ENCODE measurements around the gene PSTPIP2.

The PSTPIP2 gene

GRCh38 chr18:46008531-46008930, 63.5 kb downstream of the PSTPIP2 start:
- no peaks in the 10 kb centered on the region for H3K9me3 ChIP-seq (ENCODE audit: insufficient read depth, low read length)
- H3F3A ChIP-seq (ENCODE audit: insufficient read depth), result no peaks in the 10 kb centered on the region
- H3K27me3 ChIP-seq (ENCODE audit: low read length), result no peaks in the 10 kb centered on the region
- TF ChIP-seq, protein P1, sequence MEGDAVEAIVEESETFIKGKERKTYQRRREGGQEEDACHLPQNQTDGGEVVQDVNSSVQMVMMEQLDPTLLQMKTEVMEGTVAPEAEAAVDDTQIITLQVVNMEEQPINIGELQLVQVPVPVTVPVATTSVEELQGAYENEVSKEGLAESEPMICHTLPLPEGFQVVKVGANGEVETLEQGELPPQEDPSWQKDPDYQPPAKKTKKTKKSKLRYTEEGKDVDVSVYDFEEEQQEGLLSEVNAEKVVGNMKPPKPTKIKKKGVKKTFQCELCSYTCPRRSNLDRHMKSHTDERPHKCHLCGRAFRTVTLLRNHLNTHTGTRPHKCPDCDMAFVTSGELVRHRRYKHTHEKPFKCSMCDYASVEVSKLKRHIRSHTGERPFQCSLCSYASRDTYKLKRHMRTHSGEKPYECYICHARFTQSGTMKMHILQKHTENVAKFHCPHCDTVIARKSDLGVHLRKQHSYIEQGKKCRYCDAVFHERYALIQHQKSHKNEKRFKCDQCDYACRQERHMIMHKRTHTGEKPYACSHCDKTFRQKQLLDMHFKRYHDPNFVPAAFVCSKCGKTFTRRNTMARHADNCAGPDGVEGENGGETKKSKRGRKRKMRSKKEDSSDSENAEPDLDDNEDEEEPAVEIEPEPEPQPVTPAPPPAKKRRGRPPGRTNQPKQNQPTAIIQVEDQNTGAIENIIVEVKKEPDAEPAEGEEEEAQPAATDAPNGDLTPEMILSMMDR (IDR thresholded peaks at IDR 0.05; ENCODE audit: insufficient read depth, low read length, poor library complexity, severe bottlenecking), result no peak
- TF ChIP-seq EZH2phosphoT487 (conservative IDR thresholded peaks at IDR 0.05; ENCODE audit: low read length), result no peak
- H3K4me2 ChIP-seq (ENCODE audit: low read depth, low read length, poor library complexity, severe bottlenecking), result no peak overlapping the region
- H2AFZ ChIP-seq (ENCODE audit: low read depth, low read length, severe bottlenecking), result no peak overlapping the region
- no peak overlapping the region for H3K27ac ChIP-seq (ENCODE audit: low read depth, low read length)
- no peaks in the 10 kb centered on the region for H3K79me2 ChIP-seq (ENCODE audit: insufficient read depth, low read length)
- no peaks in the 10 kb centered on the region for H3K36me3 ChIP-seq (ENCODE audit: low read length)
- H3K9me2 ChIP-seq (replicated peaks; ENCODE audit: insufficient read depth, low read length), result no peaks in the 10 kb centered on the region
- no peaks in the 10 kb centered on the region for H4K20me1 ChIP-seq (ENCODE audit: low read depth, low read length)
- H3K4me3 ChIP-seq (ENCODE audit: insufficient read depth, low read length, poor library complexity, severe bottlenecking), result no peak overlapping the region
- H3K9ac ChIP-seq (ENCODE audit: low read length), result no peak overlapping the region

DNA sequence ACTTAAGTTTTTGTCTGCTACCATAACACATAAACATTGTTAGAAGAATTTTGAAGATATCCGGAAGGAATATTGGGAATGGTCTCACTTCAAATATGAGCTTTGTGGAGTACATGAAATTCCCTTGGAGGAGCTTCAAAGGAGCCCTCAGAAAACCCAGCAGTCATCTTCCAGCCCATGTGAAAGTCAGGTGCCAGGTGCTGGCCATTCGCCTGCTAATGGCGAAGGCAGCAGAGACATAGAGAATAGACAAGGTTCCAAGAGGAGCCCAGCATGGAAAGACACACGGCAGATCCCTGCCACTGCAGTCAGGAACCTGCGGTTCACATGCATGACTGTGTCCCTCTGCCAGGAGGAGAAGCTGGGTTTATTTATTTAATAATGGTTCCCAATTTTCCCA, 64.9 kb downstream of the PSTPIP2 start:
- H3K9ac ChIP-seq (ENCODE audit: low read length), result no peak overlapping the region
- H3K27ac ChIP-seq (ENCODE audit: low read depth, low read length), result no peak overlapping the region
- no peaks in the 10 kb centered on the region for H3K9me3 ChIP-seq (ENCODE audit: insufficient read depth, low read length)
- no peak overlapping the region for H2AFZ ChIP-seq (ENCODE audit: low read depth, low read length, severe bottlenecking)
- no peaks in the 10 kb centered on the region for H3F3A ChIP-seq (ENCODE audit: insufficient read depth)
- H4K20me1 ChIP-seq (ENCODE audit: low read depth, low read length), result no peaks in the 10 kb centered on the region
- H3K9me2 ChIP-seq (replicated peaks; ENCODE audit: insufficient read depth, low read length), result no peaks in the 10 kb centered on the region
- H3K36me3 ChIP-seq (ENCODE audit: low read length), result no peaks in the 10 kb centered on the region
- TF ChIP-seq, protein P1 (IDR thresholded peaks at IDR 0.05; ENCODE audit: insufficient read depth, low read length, poor library complexity, severe bottlenecking), result no peak
- TF ChIP-seq EZH2phosphoT487 (conservative IDR thresholded peaks at IDR 0.05; ENCODE audit: low read length), result no peak
- no peak overlapping the region for H3K4me3 ChIP-seq (ENCODE audit: insufficient read depth, low read length, poor library complexity, severe bottlenecking)
- no peaks in the 10 kb centered on the region for H3K27me3 ChIP-seq (ENCODE audit: low read length)
- no peaks in the 10 kb centered on the region for H3K79me2 ChIP-seq (ENCODE audit: insufficient read depth, low read length)
- no peak overlapping the region for H3K4me2 ChIP-seq (ENCODE audit: low read depth, low read length, poor library complexity, severe bottlenecking)

DNA sequence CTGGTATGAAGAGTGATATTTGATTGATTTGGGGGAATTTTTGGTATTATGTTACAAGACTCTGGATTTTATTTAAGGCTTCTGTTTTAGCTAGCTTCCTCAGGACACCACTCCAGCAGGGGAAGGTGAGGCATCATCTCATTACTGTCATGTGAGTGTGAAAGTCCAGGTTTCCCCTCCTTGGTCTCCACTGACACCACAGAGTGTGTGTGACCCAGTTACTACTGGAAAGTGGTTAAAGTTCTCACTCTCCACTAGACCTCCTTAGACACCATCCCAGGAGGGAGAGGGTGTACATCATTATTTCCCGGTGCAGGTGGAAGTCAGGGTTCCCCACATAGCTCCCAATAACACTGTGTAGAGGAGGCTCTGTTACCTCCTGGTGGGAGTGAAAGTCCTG, 69.1 kb downstream of the PSTPIP2 start:
- no peaks in the 10 kb centered on the region for H3K27me3 ChIP-seq (ENCODE audit: low read length)
- no peak overlapping the region for H3K4me3 ChIP-seq (ENCODE audit: insufficient read depth, low read length, poor library complexity, severe bottlenecking)
- H2AFZ ChIP-seq (ENCODE audit: low read depth, low read length, severe bottlenecking), result no peak overlapping the region
- H3K79me2 ChIP-seq (ENCODE audit: insufficient read depth, low read length), result no peaks in the 10 kb centered on the region
- no peaks in the 10 kb centered on the region for H3K9me3 ChIP-seq (ENCODE audit: insufficient read depth, low read length)
- no peaks in the 10 kb centered on the region for H4K20me1 ChIP-seq (ENCODE audit: low read depth, low read length)
- no peak overlapping the region for H3K4me2 ChIP-seq (ENCODE audit: low read depth, low read length, poor library complexity, severe bottlenecking)
- TF ChIP-seq, protein P1 (IDR thresholded peaks at IDR 0.05; ENCODE audit: insufficient read depth, low read length, poor library complexity, severe bottlenecking), result no peak
- no peaks in the 10 kb centered on the region for H3K36me3 ChIP-seq (ENCODE audit: low read length)
- no peak overlapping the region for H3K27ac ChIP-seq (ENCODE audit: low read depth, low read length)
- H3K9me2 ChIP-seq (replicated peaks; ENCODE audit: insufficient read depth, low read length), result no peaks in the 10 kb centered on the region
- H3K9ac ChIP-seq (ENCODE audit: low read length), result no peak overlapping the region
- no peaks in the 10 kb centered on the region for H3F3A ChIP-seq (ENCODE audit: insufficient read depth)

- Histone ChIP-seq H3K4me3 (ENCODE audit: insufficient read depth, low read length, poor library complexity, severe bottlenecking) (no peak overlapping the region), H3K9me3 (ENCODE audit: insufficient read depth, low read length) (no peaks in the 10 kb centered on the region), H3K9ac (ENCODE audit: low read length) (no peak overlapping the region), H3K27ac (ENCODE audit: low read depth, low read length) (no peak overlapping the region), H3K9me2 (replicated peaks; ENCODE audit: insufficient read depth, low read length) (no peaks in the 10 kb centered on the region), H3K79me2 (ENCODE audit: insufficient read depth, low read length) (no peaks in the 10 kb centered on the region), H3F3A (ENCODE audit: insufficient read depth) (no peaks in the 10 kb centered on the region), H4K20me1 (ENCODE audit: low read depth, low read length) (no peaks in the 10 kb centered on the region), H3K4me2 (ENCODE audit: low read depth, low read length, poor library complexity, severe bottlenecking) (no peak overlapping the region), H2AFZ (ENCODE audit: low read depth, low read length, severe bottlenecking) (no peak overlapping the region), H3K27me3 (ENCODE audit: low read length) (no peaks in the 10 kb centered on the region), H3K36me3 (ENCODE audit: low read length) (no peaks in the 10 kb centered on the region)
- TF ChIP-seq, protein P1 (IDR thresholded peaks at IDR 0.05; ENCODE audit: insufficient read depth, low read length, poor library complexity, severe bottlenecking), result no peak
- no peak for TF ChIP-seq EZH2phosphoT487 (conservative IDR thresholded peaks at IDR 0.05; ENCODE audit: low read length)
These were observed 70.2 kb downstream of the PSTPIP2 start for GRCh38 chr18:46001892-46002291.

All from SU-DHL-6 (cell line).